Measurements from ENCODE around the gene KIRREL3.

DNA sequence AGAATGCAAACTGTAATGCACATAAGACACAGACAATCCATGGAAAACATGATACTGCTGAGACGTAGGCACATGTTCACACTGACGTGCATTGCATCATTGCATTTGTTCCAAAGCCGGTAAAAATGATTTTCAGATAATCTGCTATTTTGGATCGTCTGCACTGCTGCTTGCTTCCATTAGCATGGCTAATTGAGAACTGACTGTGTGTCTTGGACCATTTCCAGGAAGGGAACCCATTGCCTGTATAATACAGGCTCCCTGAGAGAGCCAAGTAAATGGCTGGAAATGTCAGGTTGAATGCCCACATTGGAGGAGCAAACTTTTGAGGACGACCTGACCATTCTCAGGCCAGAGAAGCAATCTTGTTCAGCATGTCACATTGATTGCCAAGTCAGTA lies 340.2 kb downstream of the KIRREL3 start:
- no peak for TF ChIP-seq POLR2A (IDR thresholded peaks at IDR 0.05)
- TF ChIP-seq, protein P1, sequence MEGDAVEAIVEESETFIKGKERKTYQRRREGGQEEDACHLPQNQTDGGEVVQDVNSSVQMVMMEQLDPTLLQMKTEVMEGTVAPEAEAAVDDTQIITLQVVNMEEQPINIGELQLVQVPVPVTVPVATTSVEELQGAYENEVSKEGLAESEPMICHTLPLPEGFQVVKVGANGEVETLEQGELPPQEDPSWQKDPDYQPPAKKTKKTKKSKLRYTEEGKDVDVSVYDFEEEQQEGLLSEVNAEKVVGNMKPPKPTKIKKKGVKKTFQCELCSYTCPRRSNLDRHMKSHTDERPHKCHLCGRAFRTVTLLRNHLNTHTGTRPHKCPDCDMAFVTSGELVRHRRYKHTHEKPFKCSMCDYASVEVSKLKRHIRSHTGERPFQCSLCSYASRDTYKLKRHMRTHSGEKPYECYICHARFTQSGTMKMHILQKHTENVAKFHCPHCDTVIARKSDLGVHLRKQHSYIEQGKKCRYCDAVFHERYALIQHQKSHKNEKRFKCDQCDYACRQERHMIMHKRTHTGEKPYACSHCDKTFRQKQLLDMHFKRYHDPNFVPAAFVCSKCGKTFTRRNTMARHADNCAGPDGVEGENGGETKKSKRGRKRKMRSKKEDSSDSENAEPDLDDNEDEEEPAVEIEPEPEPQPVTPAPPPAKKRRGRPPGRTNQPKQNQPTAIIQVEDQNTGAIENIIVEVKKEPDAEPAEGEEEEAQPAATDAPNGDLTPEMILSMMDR (IDR thresholded peaks at IDR 0.05), result no peak

Measured in esophagus squamous epithelium (tissue), 4 donors.